Skin of body (tissue), 2 donors: ENCODE data around the gene FOXG1. TPM values are rescaled to one million over a fixed set of nuclear protein-coding genes. Genes with fewer than 3 reads are reported as not detected.

Source experiments
- DNase-seq: peaks from one replicate; lab custom pipeline; 2025; lab: John Stamatoyannopoulos, UW
- total RNA-seq: library from RNA; depleted of rRNA; stranded (reverse); fragments of >200 nt; gene quantifications from one replicate; pipeline ENCODE4 v1.2.3, GENCODE V29; 2014

FOXG1 gene
- total RNA-seq, 1 donor from 2014 or later: not detected

DNA sequence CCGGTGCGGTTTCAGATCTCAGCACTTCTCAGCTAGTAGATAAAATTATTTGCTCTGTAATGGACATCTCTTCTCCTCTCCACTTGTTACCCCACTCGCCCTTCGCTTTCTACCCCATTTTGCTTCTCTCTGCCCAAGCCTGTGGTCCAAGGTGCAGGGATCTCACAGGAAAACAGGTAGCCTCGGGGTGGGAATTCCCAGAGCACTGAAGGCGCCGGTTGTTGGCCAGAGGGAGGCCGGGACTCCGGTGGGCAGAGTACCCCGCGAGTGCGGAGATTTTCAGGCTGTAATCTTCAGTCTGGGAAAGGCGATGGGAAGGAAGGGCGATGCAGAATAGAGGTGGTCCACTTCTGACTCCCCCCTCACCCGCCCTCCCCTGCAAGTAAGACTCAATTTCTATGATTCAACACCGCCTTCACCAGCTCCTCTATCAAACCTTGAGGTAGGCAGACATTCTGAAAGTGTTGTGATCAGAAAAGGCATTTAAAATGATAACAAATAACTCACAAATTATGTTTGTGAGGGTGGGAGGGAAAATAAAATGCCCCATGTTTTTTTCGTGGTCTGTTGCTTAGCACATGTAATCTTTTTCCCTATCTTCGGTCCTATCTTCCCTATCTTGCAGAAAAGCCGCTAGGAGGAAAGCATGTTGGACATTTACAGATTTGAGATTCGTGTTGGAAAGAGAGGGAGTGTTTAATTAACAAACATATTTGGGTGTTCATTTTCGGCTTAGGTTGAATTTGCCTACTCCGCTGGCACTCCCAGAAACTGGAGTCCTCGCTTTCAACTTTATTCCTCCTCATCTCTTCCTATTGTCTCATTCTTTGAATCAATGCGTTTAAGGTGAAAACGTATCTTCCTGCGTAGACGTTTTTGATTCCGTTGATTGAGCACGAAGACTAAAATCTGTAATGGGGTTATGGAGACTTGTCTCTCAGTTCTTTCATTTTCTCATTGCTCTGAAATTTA lies 8.5 kb downstream of the FOXG1 start:
- DNase-seq: no peak

DNA sequence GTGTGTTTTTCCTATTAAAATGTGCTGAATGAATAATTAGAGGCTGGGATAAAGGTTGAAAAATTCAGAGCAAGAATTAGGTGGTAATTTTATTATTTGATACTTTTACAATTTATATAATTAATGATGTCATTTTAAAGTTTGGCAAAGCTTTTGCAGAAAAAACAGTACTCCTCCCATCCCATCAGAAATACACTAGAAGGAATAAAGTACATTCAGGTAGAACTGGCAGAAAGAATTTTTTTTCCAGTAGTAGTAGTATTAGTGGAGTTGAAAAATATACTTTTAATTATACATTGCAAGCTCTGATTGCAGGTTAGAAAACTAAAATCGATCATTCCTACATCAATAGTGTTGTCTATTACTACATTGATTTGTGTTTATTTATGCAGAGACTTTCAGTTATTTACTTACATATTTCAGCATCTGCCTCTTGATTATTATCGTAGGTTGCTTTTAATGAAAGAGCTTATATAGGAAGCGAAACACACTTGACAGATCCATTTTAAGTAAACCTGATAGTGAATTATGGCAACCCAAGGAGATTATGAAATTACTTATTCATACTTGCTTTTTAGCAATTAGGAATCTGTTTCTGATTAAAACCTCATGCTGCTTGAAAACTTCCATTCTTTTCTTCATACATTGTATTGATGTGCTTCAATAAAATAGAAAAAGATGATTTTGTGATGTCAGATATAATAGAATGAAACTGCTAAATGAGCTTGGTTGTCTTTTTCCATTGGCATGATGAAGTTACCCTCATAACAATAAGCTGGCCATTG lies 10.1 kb downstream of the FOXG1 start:
- no peak for DNase-seq

DNA sequence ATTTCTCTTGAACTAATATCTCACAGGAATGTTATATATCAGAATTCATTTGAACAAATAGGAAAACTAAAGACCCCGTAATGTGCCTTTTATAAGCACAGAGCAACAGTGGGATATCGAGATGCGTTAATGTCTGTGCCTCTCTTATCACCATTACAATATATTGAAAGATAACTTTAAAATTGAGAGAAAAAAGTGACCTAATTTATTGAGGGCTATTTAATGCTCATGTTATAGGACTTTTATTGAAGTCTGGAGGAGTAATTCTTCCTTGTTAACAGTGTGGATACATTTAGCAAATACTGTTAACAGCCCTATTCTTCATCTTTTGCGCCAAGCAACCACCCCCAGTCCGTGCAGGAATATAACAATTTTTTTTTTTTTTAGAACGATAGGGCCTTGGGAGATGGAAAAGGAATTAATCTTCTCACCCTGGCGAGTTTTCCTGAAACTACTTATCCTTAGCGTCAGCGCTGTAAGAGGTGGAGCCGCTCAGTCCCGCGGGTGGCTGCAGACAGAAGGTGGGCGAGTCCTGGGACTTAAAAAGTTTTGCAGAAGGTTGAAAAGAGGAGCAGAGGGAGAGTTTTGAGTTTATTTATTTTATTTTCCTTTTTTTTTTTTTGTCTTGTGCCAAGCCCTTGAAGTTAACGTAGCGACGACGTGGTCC lies 11.0 kb downstream of the FOXG1 start:
- DNase-seq: no peak

DNA sequence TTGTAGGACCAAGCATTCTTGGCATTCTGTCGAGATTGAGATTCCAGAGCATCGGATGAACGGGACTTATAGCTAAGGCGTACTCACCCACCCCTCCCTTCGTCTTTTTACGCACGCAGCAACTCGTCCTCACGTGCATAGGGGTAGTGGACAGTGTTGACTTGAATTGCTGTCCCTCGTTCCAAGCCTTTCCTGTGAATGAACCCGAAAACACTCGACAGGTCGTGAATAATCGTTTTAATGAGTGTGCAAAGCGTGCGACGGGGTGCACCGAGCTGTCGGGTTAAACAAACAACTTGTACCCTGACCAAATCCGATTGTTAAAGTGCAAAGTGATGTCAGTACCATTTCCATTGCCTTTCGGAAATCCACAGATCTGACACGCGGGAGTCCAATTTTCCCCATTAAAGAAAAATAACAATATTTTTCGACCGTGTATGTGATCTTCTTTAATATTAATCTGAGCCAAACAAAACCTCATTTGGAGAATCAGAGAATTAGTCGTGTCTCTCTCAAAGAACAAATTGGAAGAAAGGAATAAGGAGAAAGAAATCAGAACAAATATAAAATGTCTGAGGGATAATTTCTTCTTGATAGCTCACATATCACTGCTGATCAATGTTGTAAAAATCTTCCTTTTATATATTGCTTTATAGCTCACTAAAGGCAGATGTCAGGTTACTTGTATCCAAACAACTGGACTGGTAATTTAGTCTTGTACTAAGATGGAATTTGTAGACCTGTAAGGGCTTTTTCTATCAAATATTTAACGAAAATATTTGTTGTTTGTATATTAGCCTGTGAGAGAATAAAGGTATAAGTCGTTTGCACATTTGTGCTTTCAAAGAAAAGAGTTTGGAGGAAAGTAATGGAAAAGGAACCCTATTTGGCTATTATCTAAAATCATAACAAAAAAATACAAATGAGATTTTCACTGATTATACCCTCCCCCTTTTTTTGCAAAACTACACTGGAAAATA lies 11.8 kb downstream of the FOXG1 start:
- DNase-seq: no peak

DNA sequence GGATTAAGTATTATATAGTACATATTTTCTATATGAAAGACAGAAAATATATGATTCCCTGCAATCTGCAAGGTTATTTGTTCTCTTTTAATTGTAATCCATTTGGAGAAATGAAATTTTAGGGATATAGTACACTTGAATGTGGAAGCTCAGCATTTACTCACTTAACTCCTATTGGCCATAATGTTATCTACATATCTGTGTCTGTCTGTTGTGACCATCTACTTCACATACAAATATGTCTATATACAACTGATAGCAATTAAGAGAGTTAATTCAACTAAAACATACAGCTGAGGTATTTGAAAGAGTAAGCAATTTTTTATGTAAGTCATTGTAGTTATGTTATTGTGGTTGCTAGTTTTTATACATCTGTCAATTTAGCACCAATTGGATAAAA lies 12.9 kb downstream of the FOXG1 start:
- DNase-seq: no peak

DNA sequence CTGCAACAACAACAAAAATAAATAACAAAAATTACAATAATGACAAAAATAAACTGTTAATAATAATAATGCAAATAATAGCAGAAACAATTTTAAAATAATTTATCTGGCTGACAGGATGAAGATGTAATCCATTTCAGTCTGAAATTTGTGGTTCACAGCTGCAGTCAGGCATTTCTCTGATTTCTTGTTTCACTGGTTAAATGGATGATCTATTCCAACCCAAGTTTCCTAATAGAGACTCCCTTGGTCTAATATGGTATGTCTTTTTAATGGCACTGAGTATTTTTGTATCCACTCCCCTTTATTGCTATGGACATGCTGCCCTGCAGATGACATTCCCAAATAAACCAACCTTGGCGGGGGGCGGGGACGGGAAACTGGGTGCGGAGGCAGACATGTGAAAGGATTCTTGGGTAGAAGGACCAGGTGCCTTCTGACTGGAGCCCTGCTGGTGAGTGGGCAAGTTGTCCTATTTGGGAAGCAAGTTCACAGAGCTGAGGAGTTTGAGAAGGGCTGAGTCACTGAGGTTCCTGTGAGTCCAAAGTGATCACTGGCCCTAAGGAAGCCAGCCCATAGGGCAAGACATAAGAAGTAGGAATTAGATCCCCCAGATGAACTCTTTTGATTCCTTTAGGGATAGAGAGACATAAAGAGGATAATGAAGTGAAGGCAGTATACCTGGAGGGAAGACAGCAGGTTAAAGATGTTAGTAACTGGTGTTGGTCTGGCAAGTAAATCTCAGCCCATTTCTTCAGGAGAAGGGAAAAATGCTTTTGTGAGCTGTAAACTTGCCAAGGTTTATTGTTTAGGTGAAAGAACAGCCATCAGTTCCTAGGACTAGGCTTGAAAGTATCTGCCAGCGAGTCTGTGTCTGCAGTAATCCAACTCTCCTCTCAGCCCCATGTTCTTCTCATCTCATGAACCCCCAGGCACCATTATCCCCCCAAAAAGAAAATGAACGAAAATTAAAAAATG lies 14.5 kb downstream of the FOXG1 start:
- no peak for DNase-seq

DNA sequence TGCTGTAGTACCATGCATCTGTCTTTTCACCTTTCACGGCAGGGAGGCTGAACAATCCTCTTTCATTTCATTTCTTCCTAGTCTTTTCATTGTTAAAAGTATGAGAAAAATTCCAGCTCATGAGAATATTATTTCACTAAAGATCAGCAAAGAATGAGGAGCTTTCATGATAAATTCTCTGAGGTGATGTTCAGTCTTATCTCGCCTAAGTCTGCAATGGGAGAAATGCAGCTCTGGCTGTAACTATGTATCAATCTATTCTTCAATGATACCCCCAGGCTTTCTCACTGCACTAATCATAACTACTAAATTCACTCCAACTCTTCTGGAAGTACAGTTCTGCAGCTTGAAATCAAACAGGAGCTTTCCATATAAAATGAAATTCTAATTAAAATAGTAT lies 15.7 kb downstream of the FOXG1 start:
- DNase-seq: no peak

DNA sequence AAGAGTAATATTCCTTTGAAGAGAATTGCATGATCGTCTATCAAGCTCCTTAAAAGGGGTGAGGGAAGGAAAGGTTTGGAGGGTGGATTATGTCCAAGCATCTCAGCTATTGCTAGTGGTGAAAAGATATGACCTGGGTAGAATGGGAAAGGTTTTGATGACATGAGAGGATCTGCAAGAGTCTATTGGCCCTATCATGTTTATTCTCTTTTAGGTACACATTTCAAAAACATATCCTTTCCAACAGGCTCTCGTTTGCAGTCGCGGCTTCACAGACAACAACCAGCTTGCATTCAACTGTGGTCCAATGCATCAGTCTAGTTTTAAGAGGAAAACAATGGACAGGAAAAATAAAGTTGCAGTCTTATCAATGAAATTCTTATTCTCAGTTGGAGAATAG lies 17.1 kb downstream of the FOXG1 start:
- DNase-seq: no peak

DNA sequence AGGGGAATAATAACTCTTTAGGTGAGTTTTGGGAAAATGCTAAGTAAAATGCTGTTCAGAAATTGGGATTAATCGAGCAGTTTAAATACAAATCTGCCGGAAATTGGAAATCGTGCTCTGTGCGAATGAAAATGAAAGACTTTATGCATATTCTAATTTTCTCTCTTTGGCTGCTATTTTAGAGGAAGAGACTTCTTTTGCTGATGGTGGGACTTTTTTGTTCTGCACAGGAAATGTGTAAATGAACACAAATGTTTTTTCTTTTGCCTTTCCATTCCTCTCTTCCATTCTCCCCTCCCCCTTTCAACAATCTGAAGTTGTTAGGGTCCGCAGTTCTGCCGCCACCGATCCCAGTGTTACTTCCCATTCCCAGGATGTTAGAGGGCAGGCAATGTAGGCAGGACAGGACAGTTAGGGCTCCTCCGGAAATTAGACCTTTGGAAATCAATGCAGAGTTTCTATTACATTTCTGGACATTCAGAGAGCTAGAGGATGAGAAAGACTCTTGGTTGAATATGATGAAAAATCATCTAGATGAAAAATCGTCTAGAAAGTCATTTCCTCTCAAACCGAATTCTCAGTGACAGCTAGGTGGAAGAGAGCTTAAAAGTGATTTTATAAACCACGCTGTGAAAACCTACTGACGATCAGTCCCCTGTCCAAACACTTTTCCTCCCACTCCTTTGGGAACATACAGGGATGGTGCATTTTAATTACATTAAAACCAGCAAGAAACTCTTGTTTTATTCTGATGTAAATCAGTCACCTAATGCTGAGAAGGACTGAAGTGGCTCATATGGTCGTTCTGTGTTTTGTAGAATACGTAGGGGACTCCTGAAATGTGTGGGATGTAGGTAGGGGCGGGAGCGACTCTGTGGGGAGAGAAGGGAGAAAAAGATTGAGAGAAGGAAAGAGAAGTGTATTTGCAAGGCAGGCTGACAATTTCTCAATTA lies 17.8 kb downstream of the FOXG1 start:
- DNase-seq: no peak

DNA sequence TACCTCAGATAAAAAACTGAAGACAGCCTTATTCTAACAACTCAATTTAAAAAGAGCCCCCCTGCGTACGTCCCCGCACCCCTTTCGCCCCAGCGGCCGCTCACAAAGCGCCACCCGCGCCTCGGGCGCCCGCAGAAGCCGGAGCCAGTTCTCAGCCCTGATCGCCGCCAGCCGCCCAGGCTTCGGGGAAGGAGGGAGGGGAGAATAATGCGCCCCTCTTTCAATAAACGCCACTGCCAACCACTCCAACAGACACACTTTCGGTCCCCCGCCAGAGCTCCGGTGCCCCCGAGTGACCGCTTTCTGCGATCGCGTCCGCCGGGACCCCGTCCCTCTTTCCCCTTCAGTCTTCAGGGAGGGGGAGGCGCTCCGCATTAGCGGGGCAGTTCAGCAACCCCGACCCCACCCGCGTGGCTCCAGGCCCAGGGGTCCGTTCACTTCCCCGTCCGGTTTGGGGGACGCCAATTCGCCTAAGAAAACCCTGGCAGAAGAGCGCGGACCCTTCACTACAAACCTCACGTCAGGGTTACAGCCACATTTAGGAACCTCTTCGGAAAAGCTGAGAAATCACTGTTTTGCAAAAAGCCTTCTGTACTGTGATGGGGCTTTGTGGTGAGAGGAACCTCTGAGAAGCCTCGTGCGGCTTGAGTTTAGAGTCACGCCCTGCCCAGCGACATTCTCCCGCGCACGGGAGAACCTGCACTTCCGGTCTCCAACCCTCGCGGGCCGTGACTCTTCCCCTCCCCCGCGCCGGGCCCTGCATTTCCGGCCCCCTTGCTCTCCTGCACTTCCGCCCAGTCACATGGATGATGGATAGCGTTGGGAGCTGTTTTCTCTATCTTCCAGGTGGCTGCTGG lies 18.7 kb downstream of the FOXG1 start:
- DNase-seq: no peak

DNA sequence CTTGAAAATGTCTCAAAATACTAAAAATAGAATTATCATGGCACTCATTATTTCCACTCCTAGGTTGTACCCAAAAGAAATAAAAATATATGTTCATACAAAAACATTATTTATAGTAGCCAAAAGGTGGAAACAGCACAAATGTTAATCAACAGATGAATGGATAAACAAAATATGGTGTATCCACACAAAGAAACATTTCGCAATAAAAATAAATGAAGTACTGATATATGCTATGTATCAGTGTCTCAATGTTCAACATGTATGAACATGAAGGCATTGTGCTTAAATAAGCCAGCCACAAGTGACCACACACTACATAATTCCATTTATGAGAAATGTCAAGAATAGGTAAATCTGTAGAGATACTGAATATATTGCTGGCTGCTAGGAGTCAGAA lies 40.9 kb downstream of the FOXG1 start:
- DNase-seq: no peak

DNA sequence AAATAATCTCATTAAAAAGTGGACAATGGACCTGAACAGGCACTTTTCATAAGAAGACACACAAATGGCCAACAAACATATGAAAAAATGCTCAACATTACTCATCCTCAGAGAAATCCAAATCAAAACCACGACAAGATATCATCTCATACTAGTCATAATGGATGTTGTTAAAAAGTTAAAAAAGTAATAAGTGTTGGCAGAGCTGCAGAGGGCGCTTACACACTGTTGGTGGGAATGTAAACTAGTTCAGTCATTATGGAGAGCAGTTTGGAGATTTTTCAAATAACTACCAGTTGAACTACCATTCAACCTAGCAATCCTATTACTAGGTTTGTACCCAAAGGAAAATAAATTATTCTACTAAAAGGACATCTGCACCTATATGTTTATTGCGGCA lies 47.2 kb downstream of the FOXG1 start:
- no peak for DNase-seq
